Measurements from ENCODE around the gene ATP8B2. TPM values are rescaled to one million over a fixed set of nuclear protein-coding genes. Genes with fewer than 3 reads are reported as not detected.
"Not testable (repeated sequence)": the region's sequence is repeated elsewhere in the genome, so short reads cannot be mapped to it uniquely, and the experiment has no call there.

ATP8B2 gene
- total RNA-seq, 2 donors from 2014 or later, result 34.1 to 41.5 TPM

- Mint-ChIP-seq H3K4me1 (peaks cover 10% of the 10 kb centered on the region), H3K27me3 (ENCODE audit: insufficient read depth) (no peaks in the 10 kb centered on the region), H3K4me3 (no peak overlapping the region), H3K36me3 (ENCODE audit: low read depth) (peaks cover 72% of the 10 kb centered on the region), H3K27ac (peak overlapping the region; percentile 74), H3K9me3 (no peaks in the 10 kb centered on the region)
- Histone ChIP-seq H3K27ac (ENCODE audit: low read depth, low read length) (no peak overlapping the region), H3K4me1 (ENCODE audit: control insufficient read depth, insufficient read depth, low read length) (peaks cover 3% of the 10 kb centered on the region), H3K9me3 (ENCODE audit: control insufficient read depth, low read length) (no peaks in the 10 kb centered on the region), H3K9ac (ENCODE audit: extremely low read depth, low read length, poor library complexity, severe bottlenecking) (no peak overlapping the region), H3K36me3 (ENCODE audit: control insufficient read depth, insufficient read depth, low read length) (peaks cover 61% of the 10 kb centered on the region), H3K27me3 (ENCODE audit: control insufficient read depth, insufficient read depth, low read length, poor library complexity, severe bottlenecking) (no peaks in the 10 kb centered on the region), H3K4me3 (ENCODE audit: low read length) (no peak overlapping the region)
- 56 to 69% methylated on average over 7 to 11 of the region's 11 CpGs for WGBS, 2 experiments (ENCODE audit: insufficient coverage in 1 of 2, insufficient read length in 1 of 2)
- peak; percentile 94 for TF ChIP-seq CTCF (conservative IDR thresholded peaks at IDR 0.05)
- DNase-seq, result peak; percentile 93
These were observed 9.8 kb downstream of the ATP8B2 start for GRCh38 chr1:154335025-154335714.

GRCh38 chr1:154337253-154337894 is 12.0 kb downstream of the ATP8B2 start:
- TF ChIP-seq CTCF (conservative IDR thresholded peaks at IDR 0.05), result no peak
- Mint-ChIP-seq H3K27ac (no peak overlapping the region), H3K9me3 (no peaks in the 10 kb centered on the region), H3K4me1 (peaks cover 10% of the 10 kb centered on the region), H3K4me3 (no peak overlapping the region), H3K27me3 (ENCODE audit: insufficient read depth) (no peaks in the 10 kb centered on the region), H3K36me3 (ENCODE audit: low read depth) (peaks cover 68% of the 10 kb centered on the region)
- no peak overlapping the region for H3K27ac ChIP-seq (ENCODE audit: low read depth, low read length)
- H3K27me3 ChIP-seq (ENCODE audit: control insufficient read depth, insufficient read depth, low read length, poor library complexity, severe bottlenecking), result no peaks in the 10 kb centered on the region
- H3K36me3 ChIP-seq (ENCODE audit: control insufficient read depth, insufficient read depth, low read length), result peaks cover 48% of the 10 kb centered on the region
- no peaks in the 10 kb centered on the region for H3K9me3 ChIP-seq (ENCODE audit: control insufficient read depth, low read length)
- peaks cover 3% of the 10 kb centered on the region for H3K4me1 ChIP-seq (ENCODE audit: control insufficient read depth, insufficient read depth, low read length)
- H3K9ac ChIP-seq (ENCODE audit: extremely low read depth, low read length, poor library complexity, severe bottlenecking), result no peak overlapping the region
- no peak for DNase-seq
- no peak overlapping the region for H3K4me3 ChIP-seq (ENCODE audit: low read length)
- 95 to 97% methylated on average over 7 of the region's 8 CpGs for WGBS, 2 experiments (ENCODE audit: insufficient coverage in 1 of 2, insufficient read length in 1 of 2)

- H3K4me3 Mint-ChIP-seq, result no peak overlapping the region
- H3K36me3 ChIP-seq (ENCODE audit: control insufficient read depth, insufficient read depth, low read length), result peaks cover 49% of the 10 kb centered on the region
These were observed 13.6 kb downstream of the ATP8B2 start for GRCh38 chr1:154338875-154339274.

GRCh38 chr1:154341366-154341765 is 16.0 kb downstream of the ATP8B2 start:
- not testable (repeated sequence) for H3K27me3 Mint-ChIP-seq (ENCODE audit: insufficient read depth); H3K9me3 Mint-ChIP-seq; H3K27ac Mint-ChIP-seq; H3K27ac ChIP-seq (ENCODE audit: low read depth, low read length); H3K27me3 ChIP-seq (ENCODE audit: control insufficient read depth, insufficient read depth, low read length, poor library complexity, severe bottlenecking); H3K4me3 Mint-ChIP-seq; H3K4me1 ChIP-seq (ENCODE audit: control insufficient read depth, insufficient read depth, low read length); DNase-seq; H3K4me3 ChIP-seq (ENCODE audit: low read length); H3K4me1 Mint-ChIP-seq; H3K9me3 ChIP-seq (ENCODE audit: control insufficient read depth, low read length); H3K9ac ChIP-seq (ENCODE audit: extremely low read depth, low read length, poor library complexity, severe bottlenecking)
- 85 to 96% methylated on average over 8 to 9 of the region's 9 CpGs for WGBS, 2 experiments (ENCODE audit: insufficient coverage in 1 of 2, insufficient read length in 1 of 2)
- peaks cover 60% of the 10 kb centered on the region for H3K36me3 ChIP-seq (ENCODE audit: control insufficient read depth, insufficient read depth, low read length)
- peaks cover 76% of the 10 kb centered on the region for H3K36me3 Mint-ChIP-seq (ENCODE audit: low read depth)

More at GRCh38 chr1:154338875-154339274, 13.6 kb downstream of the ATP8B2 start:
- Histone ChIP-seq H3K4me3 (ENCODE audit: low read length) (no peak overlapping the region), H3K27me3 (ENCODE audit: control insufficient read depth, insufficient read depth, low read length, poor library complexity, severe bottlenecking) (no peaks in the 10 kb centered on the region), H3K4me1 (ENCODE audit: control insufficient read depth, insufficient read depth, low read length) (peaks cover 3% of the 10 kb centered on the region), H3K9ac (ENCODE audit: extremely low read depth, low read length, poor library complexity, severe bottlenecking) (no peak overlapping the region), H3K9me3 (ENCODE audit: control insufficient read depth, low read length) (no peaks in the 10 kb centered on the region), H3K27ac (ENCODE audit: low read depth, low read length) (no peak overlapping the region)
- no peaks in the 10 kb centered on the region for H3K27me3 Mint-ChIP-seq (ENCODE audit: insufficient read depth)
- WGBS, 2 experiments (ENCODE audit: insufficient coverage in 1 of 2, insufficient read length in 1 of 2), result 95% methylated on average over 2 of the region's 2 CpGs
- DNase-seq, result no peak
- H3K4me1 Mint-ChIP-seq, result peaks cover 10% of the 10 kb centered on the region
- H3K36me3 Mint-ChIP-seq (ENCODE audit: low read depth), result peaks cover 71% of the 10 kb centered on the region
- no peak overlapping the region for H3K27ac Mint-ChIP-seq
- no peaks in the 10 kb centered on the region for H3K9me3 Mint-ChIP-seq
- no peak for TF ChIP-seq CTCF (conservative IDR thresholded peaks at IDR 0.05)
